GM10266 (cell line): Measurements from ENCODE around the gene GALNT13.
"Not testable (repeated sequence)": the region's sequence is repeated elsewhere in the genome, so short reads cannot be mapped to it uniquely, and the experiment has no call there.

ENCODE experiments used
- DNase-seq: peaks from one replicate; pipeline ENCODE4 v3.0.0; 2012; ENCODE audit errors: extremely low spot score
- CTCF ChIP-seq: IDR thresholded peaks from 2 replicates; pipeline ENCODE4 v1.5.1; 2012; ENCODE audit warnings: mild to moderate bottlenecking, low read depth; ENCODE audit not compliant: control insufficient read depth, insufficient read depth; ENCODE audit errors: missing control alignments

GALNT13 gene

DNA sequence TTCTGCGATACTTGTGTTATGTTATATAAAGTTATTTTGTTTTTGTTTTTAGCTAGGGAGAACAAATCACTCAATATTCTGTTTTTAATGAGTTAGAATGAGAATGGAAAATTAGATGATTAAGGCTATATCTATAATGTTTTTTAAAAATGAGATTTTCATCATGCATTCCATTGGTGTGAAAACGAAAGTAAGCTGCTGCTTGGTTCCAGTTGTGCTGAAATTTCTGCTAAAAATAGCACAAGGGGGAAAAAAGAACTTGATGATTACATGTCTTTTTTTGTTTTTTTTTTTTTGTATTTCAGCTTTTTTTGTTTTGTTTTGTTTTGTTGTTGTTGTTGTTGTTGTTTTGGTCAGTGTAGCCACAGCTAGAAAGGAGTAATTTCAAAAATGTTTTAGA lies 584.1 kb downstream of the GALNT13 start:
- no peak for DNase-seq
- no peak for TF ChIP-seq CTCF

- no peak for DNase-seq
- TF ChIP-seq CTCF, result no peak
Observed at GRCh38 chr2:154457286-154457685, 585.6 kb downstream of the GALNT13 start.

DNA sequence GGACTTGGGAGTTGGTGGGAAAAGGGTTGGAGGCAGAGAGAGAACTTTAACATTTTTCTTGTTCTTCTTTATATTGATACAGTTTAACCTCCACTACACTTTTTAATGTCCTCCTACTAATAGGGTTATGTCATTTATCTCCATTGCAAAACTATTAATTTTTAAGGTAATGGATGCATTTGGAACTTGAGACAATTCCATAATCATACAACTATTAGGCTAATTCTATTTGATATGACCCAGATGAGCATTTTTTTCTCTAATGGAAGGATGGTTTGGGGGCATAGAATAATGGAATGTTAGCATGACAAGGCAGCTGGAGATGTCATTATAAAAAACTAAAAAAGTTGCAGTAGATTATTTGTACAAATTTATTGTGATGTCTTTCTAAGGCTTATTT lies 587.6 kb downstream of the GALNT13 start:
- DNase-seq, result no peak
- TF ChIP-seq CTCF, result no peak

GRCh38 chr2:154462634-154463033 lies 590.9 kb downstream of the GALNT13 start:
- no peak for DNase-seq
- TF ChIP-seq CTCF, result no peak

DNA sequence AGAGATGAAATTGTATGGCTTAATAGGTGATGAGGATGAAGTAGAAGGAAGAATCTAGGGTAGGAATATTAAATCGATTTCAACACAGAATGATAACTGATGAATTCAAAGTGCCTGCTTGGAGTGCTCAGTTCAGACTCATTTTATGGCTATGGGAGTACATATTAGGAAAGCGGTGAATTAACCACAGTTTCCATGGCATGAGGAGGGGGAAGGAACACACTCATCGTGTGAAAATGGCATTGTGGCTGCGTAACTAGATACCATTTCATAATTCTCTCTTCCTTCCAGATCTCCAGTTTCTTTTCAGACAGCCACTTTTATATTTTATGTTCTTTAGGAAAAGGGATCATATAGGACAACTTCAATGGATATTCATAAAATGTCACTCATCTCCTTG lies 594.5 kb downstream of the GALNT13 start:
- DNase-seq, result no peak
- TF ChIP-seq CTCF, result no peak

- DNase-seq, result no peak
- TF ChIP-seq CTCF, result no peak
Observed at GRCh38 chr2:154470376-154470775, 598.7 kb downstream of the GALNT13 start.

DNA sequence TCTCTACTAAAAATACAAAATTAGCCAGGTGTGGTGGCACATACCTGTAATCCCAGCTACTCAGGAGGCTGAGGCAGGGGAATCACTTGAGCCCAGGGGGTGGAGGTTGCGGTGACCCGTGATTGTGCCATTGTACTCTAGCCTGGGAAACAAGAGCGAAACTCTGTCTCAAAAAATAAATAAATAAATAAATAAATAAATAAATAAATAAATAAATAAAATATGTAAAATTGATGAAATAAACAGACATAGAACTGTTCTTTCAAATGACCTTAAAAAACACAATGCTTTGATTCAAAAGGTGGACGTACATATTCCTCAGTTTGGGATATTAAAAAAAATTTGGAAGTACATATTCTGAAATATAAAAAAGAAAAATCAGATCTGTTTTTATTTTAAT lies 599.8 kb downstream of the GALNT13 start:
- DNase-seq, result not testable (repeated sequence)

DNA sequence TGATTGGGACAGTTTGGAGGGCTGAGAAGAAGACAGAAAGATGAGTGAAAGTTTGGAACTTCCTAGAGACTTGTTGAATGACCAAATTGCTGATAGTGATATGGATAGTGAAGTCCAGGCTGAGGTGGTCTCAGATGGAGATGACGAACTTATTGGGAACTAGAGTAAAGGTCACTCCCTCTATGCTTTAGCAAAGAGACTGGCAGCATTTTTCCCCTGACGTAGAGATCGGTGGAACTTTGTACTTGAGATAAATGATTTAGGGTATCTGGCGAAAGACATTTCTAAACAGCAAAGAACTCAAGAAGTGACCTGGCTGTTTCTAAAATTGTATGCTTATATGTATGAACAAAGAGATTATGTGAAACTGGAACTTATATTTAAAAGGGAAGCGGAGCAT lies 605.6 kb downstream of the GALNT13 start:
- TF ChIP-seq CTCF, result no peak

More for the DNA sequence above, 605.6 kb downstream of the GALNT13 start:
- no peak for DNase-seq
